Tibial nerve (tissue), 4 donors: ENCODE measurements around the gene CHAMP1. TPM values are rescaled to one million over a fixed set of nuclear protein-coding genes. Genes with fewer than 3 reads are reported as not detected.

Source experiments
- DNase-seq, 2 donors: peaks; one replicate each; pipeline ENCODE4 v3.0.0-alpha.2; 2019; ENCODE audit warnings: low spot score in 2 of 2
- H3K27ac ChIP-seq, 4 donors: fragments of 200-600 bp; sonication (generic) in 3 of 4; one replicate each; pipeline ENCODE4 v1.5.1; 2017 to 2019; ENCODE audit warnings: mild to moderate bottlenecking in 1 of 4
- H3K27me3 ChIP-seq, 2 donors: fragments of 200-600 bp; sonication (generic) in 1 of 2; one replicate each; pipeline versions ENCODE4 v1.5.1 to v1.6.0; 2017 to 2019
- H3K36me3 ChIP-seq, 3 donors: fragments of 200-600 bp; sonication (generic); one replicate each; pipeline ENCODE4 v1.5.1; 2018 to 2019
- H3K4me1 ChIP-seq, 4 donors: fragments of 200-600 bp; sonication (generic) in 3 of 4; one replicate each; pipeline ENCODE4 v1.5.1; 2017 to 2019
- H3K4me3 ChIP-seq, 4 donors: fragments of 200-600 bp; sonication (generic) in 3 of 4; one replicate each; pipeline ENCODE4 v1.5.1; 2017 to 2019; ENCODE audit warnings: mild to moderate bottlenecking in 1 of 4, moderate library complexity in 1 of 4
- H3K9me3 ChIP-seq, 4 donors: fragments of 200-600 bp; sonication (generic) in 3 of 4; one replicate each; pipeline ENCODE4 v1.5.1; 2017 to 2019
- EP300 ChIP-seq, 2 donors: sonication (generic); formaldehyde crosslinking; IDR thresholded peaks; one replicate each; pipeline ENCODE4 v1.6.1; 2017; ENCODE audit warnings: antibody characterized with exemption in 2 of 2, mild to moderate bottlenecking in 1 of 2
- POLR2A ChIP-seq, 2 donors: fragments of 450-650 bp; IDR thresholded peaks; one replicate each; pipeline ENCODE4 v1.6.1; 2017; ENCODE audit warnings: antibody characterized with exemption in 2 of 2, mild to moderate bottlenecking in 2 of 2, moderate library complexity in 2 of 2
- WGBS, 2 donors: methylation state at CpG; one replicate each; pipeline ENCODE4 v1.1.5; 2018; 5-methylcytosine and 5-hydroxymethylcytosine counted together
- total RNA-seq, 4 donors: library from RNA; depleted of rRNA; stranded (reverse); fragments of >200 nt; gene quantifications; one replicate each; pipeline ENCODE4 v1.1.0, GENCODE V29; 2016
- TF ChIP-seq, protein P1 (sequence below), 5 experiments: fragments of 200-600 bp in 3 of 5; fragments of 450-650 bp in 2 of 5; sonication (generic) in 3 of 5; IDR thresholded peaks; one replicate each; pipeline ENCODE4 v1.5.1; 2016 to 2019; ENCODE audit warnings: antibody characterized with exemption in 5 of 5, mild to moderate bottlenecking in 3 of 5, moderate library complexity in 2 of 5

Gene CHAMP1
- total RNA-seq, 4 donors from 2014 or later, result 19.6 to 42.3 (median 31.4) TPM

DNA sequence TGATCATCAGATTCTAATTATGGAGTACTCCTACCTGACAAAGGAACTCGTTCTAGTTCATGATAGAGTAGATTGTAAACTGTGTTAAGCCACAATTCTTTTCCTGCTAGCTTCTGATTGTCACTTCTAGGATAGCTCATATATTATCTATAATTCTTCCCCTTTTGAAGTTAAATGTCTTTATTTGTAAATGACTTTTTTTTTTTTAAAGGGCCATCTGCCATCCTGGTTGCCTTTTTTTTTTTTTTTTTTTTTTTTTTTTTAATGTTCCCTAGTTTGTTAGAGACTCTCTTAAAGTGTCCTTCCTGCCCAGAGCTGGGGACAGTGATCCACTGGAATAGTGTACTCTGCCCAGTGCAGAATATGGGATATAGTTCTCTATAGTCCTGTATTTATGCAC lies 4.3 kb downstream of the CHAMP1 start:
- H3K27me3 ChIP-seq, result no peaks in the 10 kb centered on the region
- H3K9me3 ChIP-seq, result no peaks in the 10 kb centered on the region
- H3K4me3 ChIP-seq, result no peak overlapping the region
- TF ChIP-seq EP300 (IDR thresholded peaks at IDR 0.05) (no peak), POLR2A (IDR thresholded peaks at IDR 0.05) (no peak)
- TF ChIP-seq, protein P1, sequence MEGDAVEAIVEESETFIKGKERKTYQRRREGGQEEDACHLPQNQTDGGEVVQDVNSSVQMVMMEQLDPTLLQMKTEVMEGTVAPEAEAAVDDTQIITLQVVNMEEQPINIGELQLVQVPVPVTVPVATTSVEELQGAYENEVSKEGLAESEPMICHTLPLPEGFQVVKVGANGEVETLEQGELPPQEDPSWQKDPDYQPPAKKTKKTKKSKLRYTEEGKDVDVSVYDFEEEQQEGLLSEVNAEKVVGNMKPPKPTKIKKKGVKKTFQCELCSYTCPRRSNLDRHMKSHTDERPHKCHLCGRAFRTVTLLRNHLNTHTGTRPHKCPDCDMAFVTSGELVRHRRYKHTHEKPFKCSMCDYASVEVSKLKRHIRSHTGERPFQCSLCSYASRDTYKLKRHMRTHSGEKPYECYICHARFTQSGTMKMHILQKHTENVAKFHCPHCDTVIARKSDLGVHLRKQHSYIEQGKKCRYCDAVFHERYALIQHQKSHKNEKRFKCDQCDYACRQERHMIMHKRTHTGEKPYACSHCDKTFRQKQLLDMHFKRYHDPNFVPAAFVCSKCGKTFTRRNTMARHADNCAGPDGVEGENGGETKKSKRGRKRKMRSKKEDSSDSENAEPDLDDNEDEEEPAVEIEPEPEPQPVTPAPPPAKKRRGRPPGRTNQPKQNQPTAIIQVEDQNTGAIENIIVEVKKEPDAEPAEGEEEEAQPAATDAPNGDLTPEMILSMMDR (IDR thresholded peaks at IDR 0.05), result no peak
- H3K27ac ChIP-seq, result no peak overlapping the region
- WGBS, 2 donors, result 39 to 53% methylated on average over 1 of the region's 1 CpG
- peaks cover 0 to 36% (median 0%) of the 10 kb centered on the region in 3 donors for H3K36me3 ChIP-seq
- DNase-seq, result no peak
- peaks cover 0 to 56% (median 29%) of the 10 kb centered on the region in 4 donors for H3K4me1 ChIP-seq

- Histone ChIP-seq H3K4me1 (peaks cover 0 to 54% (median 26%) of the 10 kb centered on the region in 4 donors), H3K27ac (no peak overlapping the region), H3K9me3 (no peaks in the 10 kb centered on the region), H3K36me3 (peaks cover 0 to 44% (median 4%) of the 10 kb centered on the region in 3 donors), H3K27me3 (no peaks in the 10 kb centered on the region), H3K4me3 (no peak overlapping the region)
- DNase-seq, result no peak
- 52 to 55% methylated on average over 3 of the region's 3 CpGs for WGBS, 2 donors
- TF ChIP-seq, protein P1 (IDR thresholded peaks at IDR 0.05), result no peak
- TF ChIP-seq POLR2A (IDR thresholded peaks at IDR 0.05) (no peak), EP300 (IDR thresholded peaks at IDR 0.05) (no peak)
Measured at GRCh38 chr13:114319441-114319913, 5.2 kb downstream of the CHAMP1 start.

- no peak for DNase-seq
- peaks cover 0 to 53% (median 26%) of the 10 kb centered on the region in 4 donors for H3K4me1 ChIP-seq
Measured at GRCh38 chr13:114320065-114320464, 5.8 kb downstream of the CHAMP1 start.

DNA sequence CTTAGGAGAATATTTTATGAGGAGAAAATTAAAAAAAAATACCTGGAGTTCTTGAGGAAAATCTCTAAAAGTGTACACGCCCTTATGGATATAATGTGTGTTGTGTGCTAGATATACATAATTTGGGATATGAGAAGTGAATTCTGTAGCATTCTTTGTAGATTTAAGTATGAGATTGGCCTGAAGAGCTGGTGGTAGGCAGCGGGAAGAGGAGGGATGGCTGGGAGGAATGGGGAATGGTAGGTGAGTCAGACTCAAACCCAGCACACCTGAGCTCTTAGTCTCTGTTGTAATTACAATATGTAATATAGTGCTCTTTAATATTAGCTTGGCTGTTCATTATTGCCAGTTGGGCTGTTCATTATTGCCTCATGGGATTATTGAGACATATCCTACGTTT lies 7.0 kb downstream of the CHAMP1 start:
- Histone ChIP-seq H3K4me3 (no peak overlapping the region), H3K36me3 (peaks cover 0 to 60% (median 6%) of the 10 kb centered on the region in 3 donors), H3K9me3 (no peaks in the 10 kb centered on the region), H3K27ac (no peak overlapping the region), H3K27me3 (no peaks in the 10 kb centered on the region), H3K4me1 (peaks cover 0 to 41% (median 16%) of the 10 kb centered on the region in 4 donors)
- TF ChIP-seq EP300 (IDR thresholded peaks at IDR 0.05) (no peak), POLR2A (IDR thresholded peaks at IDR 0.05) (no peak)
- TF ChIP-seq, protein P1 (IDR thresholded peaks at IDR 0.05), result no peak
- no peak for DNase-seq
- WGBS, 2 donors, result 85 to 90% methylated on average over 3 of the region's 3 CpGs

More at GRCh38 chr13:114320065-114320464, 5.8 kb downstream of the CHAMP1 start:
- Histone ChIP-seq H3K9me3 (no peaks in the 10 kb centered on the region), H3K4me3 (no peak overlapping the region), H3K27ac (no peak overlapping the region), H3K36me3 (peaks cover 0 to 50% (median 6%) of the 10 kb centered on the region in 3 donors), H3K27me3 (no peaks in the 10 kb centered on the region)
- TF ChIP-seq, protein P1 (IDR thresholded peaks at IDR 0.05), result no peak

- Histone ChIP-seq H3K9me3 (no peaks in the 10 kb centered on the region), H3K36me3 (peaks cover 0 to 67% (median 6%) of the 10 kb centered on the region in 3 donors), H3K27me3 (no peaks in the 10 kb centered on the region), H3K4me3 (no peak overlapping the region), H3K27ac (no peak overlapping the region), H3K4me1 (peaks cover 0 to 26% (median 3%) of the 10 kb centered on the region in 4 donors)
- no peak for DNase-seq
- TF ChIP-seq, protein P1 (IDR thresholded peaks at IDR 0.05), result no peak
- no peak for TF ChIP-seq EP300 (IDR thresholded peaks at IDR 0.05)
- WGBS, 2 donors, result 91 to 95% methylated on average over 2 of the region's 2 CpGs
Measured at GRCh38 chr13:114323349-114323748, 9.0 kb downstream of the CHAMP1 start.
